Measurements from ENCODE around the gene PLXDC1.

Gene PLXDC1

DNA sequence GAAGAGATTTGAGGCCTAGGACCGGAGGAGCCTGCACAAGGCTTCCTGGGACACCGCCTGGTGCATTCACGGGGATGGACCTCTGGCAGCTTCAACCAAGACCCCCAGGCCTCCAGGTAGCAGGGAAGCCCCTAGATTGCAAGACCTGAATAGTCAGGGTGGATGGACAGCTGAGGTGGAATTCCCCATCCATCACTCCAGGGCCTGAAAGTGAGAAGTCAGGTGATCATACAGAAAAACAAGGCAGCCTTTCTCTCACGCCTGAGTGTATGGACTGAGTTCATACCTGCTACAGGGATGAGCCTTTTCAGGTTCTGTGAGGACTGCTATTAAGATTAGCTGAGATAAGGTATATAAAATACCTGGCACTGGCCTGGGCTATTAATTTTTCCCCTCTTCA, 74.2 kb downstream of the PLXDC1 start:
- H3K9me3 ChIP-seq (ENCODE audit: insufficient read depth, low read length) = no peaks in the 10 kb centered on the region
- TF ChIP-seq ZNF274 (IDR thresholded peaks at IDR 0.05; ENCODE audit: low read depth, low read length) (no peak), YY1 (IDR thresholded peaks at IDR 0.05; ENCODE audit: insufficient read depth, insufficient read length) (no peak), SUZ12 (IDR thresholded peaks at IDR 0.05; ENCODE audit: extremely low read depth, insufficient read depth, insufficient read length) (no peak)
- no peaks in the 10 kb centered on the region for H3K36me3 ChIP-seq (ENCODE audit: insufficient read depth, insufficient read length, low read length)
- no peak for DNase-seq (ENCODE audit: low read depth, low spot score)
- no peak overlapping the region for H3K4me3 ChIP-seq (ENCODE audit: insufficient read length, low read depth)
- peaks cover 4% of the 10 kb centered on the region for H3K27me3 ChIP-seq (ENCODE audit: insufficient read depth, insufficient read length)
- peaks cover 17% of the 10 kb centered on the region for H3K4me1 ChIP-seq (ENCODE audit: insufficient read depth, insufficient read length)
- no peak overlapping the region for H3K9ac ChIP-seq (ENCODE audit: insufficient read length, low read depth)

DNA sequence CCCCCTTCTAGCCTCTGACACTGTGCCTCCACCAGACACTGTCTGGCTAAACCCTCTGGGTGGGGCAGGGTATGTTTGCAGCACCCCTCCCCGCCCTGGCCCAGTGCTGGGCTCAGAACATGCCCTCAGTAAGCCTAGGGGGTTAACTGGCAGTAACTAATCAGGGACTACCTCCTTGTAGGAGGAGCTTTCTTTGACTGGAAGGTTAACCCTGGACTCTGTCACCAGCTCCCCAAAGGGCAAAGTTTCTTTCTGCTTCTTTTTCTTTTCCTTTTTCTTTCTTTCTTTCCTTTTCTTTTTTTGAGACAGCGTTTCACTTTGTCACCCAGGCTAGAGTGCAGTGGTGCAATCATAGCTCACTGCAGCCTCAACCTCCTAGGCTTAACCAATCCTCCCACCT, 76.8 kb downstream of the PLXDC1 start:
- Histone ChIP-seq H3K9ac (ENCODE audit: insufficient read length, low read depth) (no peak overlapping the region), H3K9me3 (ENCODE audit: insufficient read depth, low read length) (no peaks in the 10 kb centered on the region), H3K4me3 (ENCODE audit: insufficient read length, low read depth) (no peak overlapping the region), H3K4me1 (ENCODE audit: insufficient read depth, insufficient read length) (peaks cover 17% of the 10 kb centered on the region), H3K27me3 (ENCODE audit: insufficient read depth, insufficient read length) (peaks cover 4% of the 10 kb centered on the region), H3K36me3 (ENCODE audit: insufficient read depth, insufficient read length, low read length) (no peaks in the 10 kb centered on the region)
- TF ChIP-seq ZNF274 (IDR thresholded peaks at IDR 0.05; ENCODE audit: low read depth, low read length) (no peak), YY1 (IDR thresholded peaks at IDR 0.05; ENCODE audit: insufficient read depth, insufficient read length) (no peak)
- no peak for DNase-seq (ENCODE audit: low read depth, low spot score)

DNA sequence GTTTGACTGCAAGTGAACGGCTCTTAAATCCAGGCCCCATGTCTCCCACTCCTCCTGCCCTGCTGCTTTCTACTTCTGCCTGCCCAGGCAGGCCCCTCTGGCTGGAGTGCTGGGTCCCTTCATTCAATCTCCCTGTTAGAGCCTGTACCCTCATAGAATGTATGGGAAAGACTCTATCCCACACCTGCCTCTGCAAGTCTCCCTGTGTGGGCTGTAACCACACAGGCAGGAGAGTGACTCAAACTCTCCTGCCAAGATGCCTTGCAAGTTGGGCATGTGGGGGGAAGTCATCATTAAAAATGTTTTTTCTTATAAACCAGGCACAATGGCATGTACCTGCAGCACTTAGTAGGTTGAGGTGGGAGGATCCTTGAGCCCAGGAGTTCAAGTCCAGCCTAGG, 77.5 kb downstream of the PLXDC1 start:
- DNase-seq (ENCODE audit: low read depth, low spot score) = no peak
- Histone ChIP-seq H3K27me3 (ENCODE audit: insufficient read depth, insufficient read length) (peaks cover 4% of the 10 kb centered on the region), H3K36me3 (ENCODE audit: insufficient read depth, insufficient read length, low read length) (no peaks in the 10 kb centered on the region), H3K9me3 (ENCODE audit: insufficient read depth, low read length) (no peaks in the 10 kb centered on the region), H3K4me3 (ENCODE audit: insufficient read length, low read depth) (no peak overlapping the region), H3K9ac (ENCODE audit: insufficient read length, low read depth) (no peak overlapping the region), H3K4me1 (ENCODE audit: insufficient read depth, insufficient read length) (peaks cover 15% of the 10 kb centered on the region)
- TF ChIP-seq YY1 (IDR thresholded peaks at IDR 0.05; ENCODE audit: insufficient read depth, insufficient read length) (no peak), ZNF274 (IDR thresholded peaks at IDR 0.05; ENCODE audit: low read depth, low read length) (no peak), SUZ12 (IDR thresholded peaks at IDR 0.05; ENCODE audit: extremely low read depth, insufficient read depth, insufficient read length) (no peak)

DNA sequence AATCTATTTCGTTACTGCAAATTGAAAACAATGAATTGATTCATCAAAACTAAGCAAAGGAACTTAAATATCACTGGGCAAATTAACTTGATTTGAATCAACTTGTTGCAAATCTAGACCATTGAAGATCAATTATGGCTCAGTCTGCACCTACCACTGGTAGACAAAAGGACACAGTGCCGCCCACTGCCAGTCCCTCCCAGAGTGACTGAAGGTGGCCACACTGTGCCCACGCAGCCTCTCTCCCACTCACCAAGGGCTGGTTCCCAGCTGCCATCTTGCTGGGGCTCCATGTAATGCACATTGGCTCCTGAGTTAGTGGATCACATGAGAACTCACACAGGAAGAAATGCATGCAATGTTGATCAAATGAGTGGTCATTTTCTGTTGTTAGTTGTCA, 78.1 kb downstream of the PLXDC1 start:
- H3K27me3 ChIP-seq (ENCODE audit: insufficient read depth, insufficient read length) = no peaks in the 10 kb centered on the region
- no peak for DNase-seq (ENCODE audit: low read depth, low spot score)
- no peak overlapping the region for H3K4me3 ChIP-seq (ENCODE audit: insufficient read length, low read depth)
- H3K9me3 ChIP-seq (ENCODE audit: insufficient read depth, low read length) = no peaks in the 10 kb centered on the region
- TF ChIP-seq SUZ12 (IDR thresholded peaks at IDR 0.05; ENCODE audit: extremely low read depth, insufficient read depth, insufficient read length) = no peak
- no peak for TF ChIP-seq YY1 (IDR thresholded peaks at IDR 0.05; ENCODE audit: insufficient read depth, insufficient read length)
- TF ChIP-seq ZNF274 (IDR thresholded peaks at IDR 0.05; ENCODE audit: low read depth, low read length) = no peak
- no peaks in the 10 kb centered on the region for H3K36me3 ChIP-seq (ENCODE audit: insufficient read depth, insufficient read length, low read length)
- peaks cover 15% of the 10 kb centered on the region for H3K4me1 ChIP-seq (ENCODE audit: insufficient read depth, insufficient read length)
- no peak overlapping the region for H3K9ac ChIP-seq (ENCODE audit: insufficient read length, low read depth)

DNA sequence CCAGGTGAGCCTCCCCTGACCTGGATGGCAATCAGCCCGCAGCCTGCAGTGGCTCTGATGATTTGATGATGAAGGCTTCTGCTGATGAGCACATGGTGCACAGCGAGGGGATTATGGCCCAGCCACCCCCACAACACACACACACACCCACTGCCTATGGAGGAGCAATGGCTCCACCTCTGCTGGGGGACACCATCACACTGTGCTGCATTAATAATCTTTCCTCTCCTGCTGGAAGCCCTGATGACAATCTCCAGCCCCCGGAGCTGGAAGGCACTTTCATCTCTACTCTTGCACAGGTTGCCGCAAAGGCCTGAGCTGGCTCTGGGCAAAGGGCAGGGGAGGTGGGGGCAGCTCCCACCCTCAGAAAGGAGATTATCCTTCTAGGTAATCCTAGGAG, 79.9 kb downstream of the PLXDC1 start:
- Histone ChIP-seq H3K4me3 (ENCODE audit: insufficient read length, low read depth) (no peak overlapping the region), H3K4me1 (ENCODE audit: insufficient read depth, insufficient read length) (peaks cover 15% of the 10 kb centered on the region), H3K27me3 (ENCODE audit: insufficient read depth, insufficient read length) (no peaks in the 10 kb centered on the region), H3K9ac (ENCODE audit: insufficient read length, low read depth) (no peak overlapping the region), H3K9me3 (ENCODE audit: insufficient read depth, low read length) (no peaks in the 10 kb centered on the region), H3K36me3 (ENCODE audit: insufficient read depth, insufficient read length, low read length) (no peaks in the 10 kb centered on the region)
- no peak for DNase-seq (ENCODE audit: low read depth, low spot score)
- no peak for TF ChIP-seq SUZ12 (IDR thresholded peaks at IDR 0.05; ENCODE audit: extremely low read depth, insufficient read depth, insufficient read length)
- TF ChIP-seq YY1 (IDR thresholded peaks at IDR 0.05; ENCODE audit: insufficient read depth, insufficient read length) = no peak

DNA sequence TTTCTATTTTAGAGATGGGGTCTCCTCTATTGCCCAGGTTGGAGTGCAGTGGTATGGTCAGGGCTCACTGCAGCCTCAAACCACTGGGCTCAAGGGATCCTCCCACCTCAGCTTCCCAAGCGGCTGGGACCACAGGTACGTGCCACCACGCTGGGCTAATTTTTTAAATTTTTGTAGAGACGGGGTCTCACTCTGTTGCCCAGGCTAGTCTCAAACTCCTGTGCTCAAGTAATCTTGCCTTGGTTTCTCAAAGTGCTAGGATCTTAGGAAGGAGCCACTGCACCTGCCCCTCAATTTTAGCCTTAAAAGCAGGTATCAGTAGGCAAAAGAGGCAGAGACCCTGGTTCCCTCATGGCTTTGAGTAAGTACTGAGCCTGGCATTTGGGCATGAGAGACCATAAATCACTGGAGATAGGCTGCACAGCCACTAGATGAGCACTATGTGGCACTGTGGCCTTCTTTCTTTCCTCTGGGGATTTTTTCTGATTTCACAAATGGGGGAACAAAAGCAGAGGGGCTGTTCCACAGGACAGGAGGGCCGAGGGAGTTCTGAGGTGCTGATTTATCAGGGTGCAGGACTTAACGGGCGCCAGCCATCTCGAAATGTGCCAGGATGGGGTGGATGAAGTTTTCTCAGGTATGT, 82.2 kb downstream of the PLXDC1 start:
- H3K9me3 ChIP-seq (ENCODE audit: insufficient read depth, low read length) = no peaks in the 10 kb centered on the region
- no peak overlapping the region for H3K9ac ChIP-seq (ENCODE audit: insufficient read length, low read depth)
- peaks cover 12% of the 10 kb centered on the region for H3K4me1 ChIP-seq (ENCODE audit: insufficient read depth, insufficient read length)
- no peak for DNase-seq (ENCODE audit: low read depth, low spot score)
- TF ChIP-seq YY1 (IDR thresholded peaks at IDR 0.05; ENCODE audit: insufficient read depth, insufficient read length) (no peak), SUZ12 (IDR thresholded peaks at IDR 0.05; ENCODE audit: extremely low read depth, insufficient read depth, insufficient read length) (no peak), ZNF274 (IDR thresholded peaks at IDR 0.05; ENCODE audit: low read depth, low read length) (no peak)
- no peak overlapping the region for H3K4me3 ChIP-seq (ENCODE audit: insufficient read length, low read depth)
- no peaks in the 10 kb centered on the region for H3K27me3 ChIP-seq (ENCODE audit: insufficient read depth, insufficient read length)
- H3K36me3 ChIP-seq (ENCODE audit: insufficient read depth, insufficient read length, low read length) = no peaks in the 10 kb centered on the region

DNA sequence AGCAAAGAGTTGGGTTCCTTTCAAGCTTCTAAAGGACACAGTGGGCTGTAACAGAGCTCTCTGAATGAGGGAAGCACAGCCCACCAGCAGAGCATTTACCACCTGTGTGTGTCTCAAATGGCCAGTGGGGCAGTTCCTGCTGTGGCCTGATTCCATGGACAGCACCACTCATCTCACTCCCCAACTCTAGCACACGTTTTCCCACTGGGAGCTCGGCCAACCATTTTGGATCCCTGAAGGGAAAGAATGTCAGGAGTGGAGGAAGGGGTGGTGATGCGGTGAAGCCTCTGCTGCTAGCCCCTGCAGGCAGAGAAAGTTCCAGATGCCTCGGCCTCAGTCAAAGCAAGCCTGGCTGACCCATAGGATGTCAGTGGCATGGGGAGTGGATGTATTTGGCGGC, 86.6 kb downstream of the PLXDC1 start:
- no peaks in the 10 kb centered on the region for H3K4me1 ChIP-seq (ENCODE audit: insufficient read depth, insufficient read length)
- DNase-seq (ENCODE audit: low read depth, low spot score) = no peak
- H3K9me3 ChIP-seq (ENCODE audit: insufficient read depth, low read length) = no peaks in the 10 kb centered on the region
- H3K36me3 ChIP-seq (ENCODE audit: insufficient read depth, insufficient read length, low read length) = no peaks in the 10 kb centered on the region
- H3K9ac ChIP-seq (ENCODE audit: insufficient read length, low read depth) = no peak overlapping the region
- TF ChIP-seq ZNF274 (IDR thresholded peaks at IDR 0.05; ENCODE audit: low read depth, low read length) (no peak), YY1 (IDR thresholded peaks at IDR 0.05; ENCODE audit: insufficient read depth, insufficient read length) (no peak), SUZ12 (IDR thresholded peaks at IDR 0.05; ENCODE audit: extremely low read depth, insufficient read depth, insufficient read length) (no peak)
- H3K4me3 ChIP-seq (ENCODE audit: insufficient read length, low read depth) = no peak overlapping the region
- H3K27me3 ChIP-seq (ENCODE audit: insufficient read depth, insufficient read length) = no peaks in the 10 kb centered on the region

All from NT2/D1 (cell line).